D721Med (cell line): Measurements from ENCODE around the gene THRA.

ENCODE experiments used
- DNase-seq: peaks from one replicate; pipeline ENCODE4 v3.0.0; 2011; ENCODE audit warnings: low spot score; ENCODE audit not compliant: insufficient read length
- FAIRE-seq: peaks from 2 replicates; lab custom pipeline; 2011; peaks lifted over from hg19 to GRCh38; lab: Jason Lieb, UNC
- TF ChIP-seq, protein P1 (sequence below): IDR thresholded peaks from 2 replicates; pipeline ENCODE4 v1.5.1; 2012; ENCODE audit warnings: mild to moderate bottlenecking, control low read depth; ENCODE audit not compliant: insufficient read depth; ENCODE audit errors: missing control alignments

THRA gene

GRCh38 chr17:40060887-40061608 is 1.7 kb upstream of the THRA start:
- TF ChIP-seq, protein P1, sequence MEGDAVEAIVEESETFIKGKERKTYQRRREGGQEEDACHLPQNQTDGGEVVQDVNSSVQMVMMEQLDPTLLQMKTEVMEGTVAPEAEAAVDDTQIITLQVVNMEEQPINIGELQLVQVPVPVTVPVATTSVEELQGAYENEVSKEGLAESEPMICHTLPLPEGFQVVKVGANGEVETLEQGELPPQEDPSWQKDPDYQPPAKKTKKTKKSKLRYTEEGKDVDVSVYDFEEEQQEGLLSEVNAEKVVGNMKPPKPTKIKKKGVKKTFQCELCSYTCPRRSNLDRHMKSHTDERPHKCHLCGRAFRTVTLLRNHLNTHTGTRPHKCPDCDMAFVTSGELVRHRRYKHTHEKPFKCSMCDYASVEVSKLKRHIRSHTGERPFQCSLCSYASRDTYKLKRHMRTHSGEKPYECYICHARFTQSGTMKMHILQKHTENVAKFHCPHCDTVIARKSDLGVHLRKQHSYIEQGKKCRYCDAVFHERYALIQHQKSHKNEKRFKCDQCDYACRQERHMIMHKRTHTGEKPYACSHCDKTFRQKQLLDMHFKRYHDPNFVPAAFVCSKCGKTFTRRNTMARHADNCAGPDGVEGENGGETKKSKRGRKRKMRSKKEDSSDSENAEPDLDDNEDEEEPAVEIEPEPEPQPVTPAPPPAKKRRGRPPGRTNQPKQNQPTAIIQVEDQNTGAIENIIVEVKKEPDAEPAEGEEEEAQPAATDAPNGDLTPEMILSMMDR = no peak
- DNase-seq (no peak), FAIRE-seq (no peak)

DNA sequence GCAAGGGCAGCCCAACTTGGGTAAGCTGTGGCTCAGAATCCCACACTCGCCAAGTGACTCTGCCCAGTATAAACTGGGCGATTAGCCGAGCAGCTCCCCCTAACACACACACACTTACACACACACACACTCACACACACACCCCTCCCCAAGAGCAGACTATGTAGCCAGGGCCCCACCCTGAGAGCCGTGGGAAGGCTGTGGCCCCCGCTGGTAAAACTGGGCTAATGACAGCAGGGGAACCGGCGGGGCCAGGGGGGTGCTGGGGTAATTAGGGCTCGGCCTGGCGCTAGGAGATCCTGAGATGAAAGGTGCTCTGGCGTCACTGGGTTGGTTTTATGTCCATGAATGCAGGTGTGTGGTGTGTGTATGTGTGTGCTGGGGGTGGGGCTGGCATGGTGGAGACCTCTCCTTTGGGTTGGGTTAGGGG is 1.1 kb upstream of the THRA start:
- DNase-seq (no peak), FAIRE-seq (no peak)
- TF ChIP-seq, protein P1 = no peak

GRCh38 chr17:40063187-40063771 is 514 bp downstream of the THRA start:
- TF ChIP-seq, protein P1 = no peak
- no peak for DNase-seq
- FAIRE-seq = no peak

DNA sequence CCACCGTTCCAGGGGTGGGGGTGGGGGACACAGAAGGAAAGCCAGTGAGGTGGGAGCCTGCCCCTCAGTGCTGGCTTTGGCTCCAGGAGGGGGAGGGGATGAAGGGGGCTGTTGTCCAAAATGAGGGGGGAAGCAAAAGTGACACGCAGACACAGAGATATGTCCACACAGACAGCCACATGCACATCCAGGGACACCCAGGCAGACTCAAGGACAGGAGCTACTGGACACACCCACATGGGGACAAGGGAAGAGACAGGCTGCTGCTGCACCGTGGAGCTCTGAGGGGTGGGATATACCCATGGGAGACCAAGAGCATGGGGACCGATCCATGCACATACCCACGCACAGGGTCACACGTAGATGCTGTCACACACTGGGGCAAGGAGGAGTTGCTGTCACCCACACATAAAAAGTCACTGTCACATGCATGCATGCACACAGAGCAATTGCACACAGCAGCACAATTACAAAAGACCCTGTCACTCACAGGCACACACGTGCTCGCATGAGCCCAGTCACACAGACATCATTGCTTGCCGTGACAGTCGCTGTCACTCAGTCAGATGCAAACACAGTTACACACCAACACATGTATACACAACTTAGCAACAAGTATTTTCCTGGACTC is 1.3 kb downstream of the THRA start:
- DNase-seq (no peak), FAIRE-seq (no peak)
- TF ChIP-seq, protein P1 = no peak

DNA sequence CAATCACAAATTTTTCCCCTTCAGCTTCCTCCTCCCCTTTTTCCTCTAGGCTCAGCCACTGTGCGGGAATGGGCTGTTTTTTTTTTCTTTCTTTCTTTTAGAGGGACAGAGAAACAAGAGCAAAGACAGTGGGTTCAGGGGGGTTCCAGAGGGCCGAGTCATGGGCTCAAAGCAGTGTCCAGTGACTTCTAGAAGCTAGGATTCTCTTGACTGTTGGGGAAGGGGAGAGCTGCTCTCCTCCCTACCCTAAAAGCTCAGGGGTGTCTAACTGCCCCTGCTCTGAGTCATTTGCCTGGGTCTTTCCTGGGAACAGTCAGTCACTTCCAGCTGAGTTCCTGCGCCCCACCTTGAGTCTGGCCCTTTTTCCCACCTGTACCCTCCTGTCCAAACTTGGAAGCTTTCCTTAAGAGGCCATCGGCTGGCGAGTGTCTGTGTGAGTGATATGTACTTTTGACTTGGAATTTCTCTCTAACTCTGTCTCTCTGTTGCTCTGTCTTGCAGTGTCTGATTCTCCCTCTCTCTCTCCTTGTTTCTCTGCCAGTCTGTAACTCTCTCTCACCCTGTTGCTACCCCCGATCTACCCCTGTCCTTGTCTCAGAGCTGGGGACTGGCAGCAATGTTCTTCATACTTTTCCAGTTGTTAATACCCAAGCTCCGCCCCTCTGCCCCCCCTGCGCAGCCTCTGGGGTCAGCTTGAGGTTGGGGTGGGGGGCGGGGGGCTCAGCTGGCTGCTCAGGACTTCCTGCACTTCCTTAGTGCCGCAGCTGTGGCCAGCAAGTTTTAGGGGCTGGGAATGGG is 2.4 kb downstream of the THRA start:
- DNase-seq = no peak
- TF ChIP-seq, protein P1 = no peak
- FAIRE-seq = no peak

DNA sequence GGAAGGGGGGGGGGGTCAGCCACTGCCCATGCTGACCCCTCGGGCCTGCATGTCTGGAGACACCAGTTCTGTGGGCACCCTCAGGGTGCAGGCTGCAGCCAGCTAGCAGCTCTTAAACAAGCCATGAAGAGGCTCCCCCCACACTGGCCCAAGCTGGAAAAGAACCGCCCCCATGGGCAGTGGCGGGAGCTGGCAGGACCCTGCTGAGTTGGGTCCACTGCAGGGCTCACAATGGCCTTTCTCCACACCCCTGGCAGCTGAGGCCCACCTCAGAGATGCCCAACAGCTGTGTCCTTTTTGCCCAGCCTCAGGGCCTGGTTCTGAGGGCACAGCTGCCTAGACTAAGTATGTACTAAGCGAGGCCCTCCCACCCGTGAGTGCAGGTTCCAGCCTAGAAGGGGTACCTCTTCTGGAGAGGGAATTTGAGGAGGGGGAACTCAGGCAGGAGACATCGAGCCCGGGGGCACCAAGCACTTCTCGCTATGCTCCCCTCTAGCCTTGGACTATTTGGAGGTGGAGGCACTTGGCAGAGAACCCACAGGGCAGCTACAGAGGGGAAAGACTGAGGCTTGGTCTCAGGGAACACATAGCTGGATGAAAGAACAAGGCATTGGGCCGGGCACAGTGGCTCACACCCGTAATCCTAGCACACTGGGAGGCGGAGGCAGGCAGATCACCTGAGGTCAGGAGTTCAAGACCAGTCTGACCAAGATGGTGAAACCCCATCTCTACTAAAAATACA is 3.2 kb downstream of the THRA start:
- TF ChIP-seq, protein P1 = no peak
- FAIRE-seq = no peak
- no peak for DNase-seq
